ENCODE results near the gene ICOSLG. TPM values are rescaled to one million over a fixed set of nuclear protein-coding genes. Genes with fewer than 3 reads are reported as not detected.
"Not testable (repeated sequence)": the region's sequence is repeated elsewhere in the genome, so short reads cannot be mapped to it uniquely, and the experiment has no call there.

Gene ICOSLG
- total and polyA plus RNA-seq, 3 donors from 2014 or later: 2.0 to 4.1 (median 2.4) TPM

- H3K4me1 ChIP-seq; H3K4me3 ChIP-seq; H3K27me3 ChIP-seq; intact Hi-C loops (cut with DNase I; ENCODE audit: low total_unique reads); H3K27ac ChIP-seq; H3K36me3 ChIP-seq (ENCODE audit: low read depth, missing control alignments); H3K9me3 ChIP-seq; DNase-seq: not testable (repeated sequence)
- WGBS, 2 donors: no CpG with 5 or more reads among the region's 22 CpGs
Observed at GRCh38 chr21:44229561-44229960, 11.2 kb downstream of the ICOSLG start.

DNA sequence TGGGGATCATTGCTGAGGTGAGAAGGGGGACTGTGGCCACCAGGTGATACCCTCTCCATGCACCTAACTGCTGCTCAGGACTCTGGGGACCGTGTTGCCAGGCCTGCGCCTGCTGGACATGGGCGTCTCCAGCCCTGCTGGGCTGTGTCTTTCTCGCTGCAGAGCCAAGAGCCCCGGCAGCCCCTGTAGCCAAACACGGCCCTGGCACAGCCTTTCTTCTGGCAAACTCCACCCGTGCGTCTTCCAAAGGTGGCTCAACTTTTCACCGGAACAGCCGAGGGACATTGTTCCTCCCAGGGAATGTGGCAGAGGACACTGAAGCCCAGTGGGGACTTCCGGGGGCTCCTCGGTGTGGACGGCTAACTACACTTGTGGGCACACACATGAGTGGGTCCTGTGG, 12.6 kb downstream of the ICOSLG start:
- H3K9me3 ChIP-seq; H3K4me1 ChIP-seq; H3K27me3 ChIP-seq; intact Hi-C loops (cut with DNase I; ENCODE audit: low total_unique reads); H3K27ac ChIP-seq; H3K36me3 ChIP-seq (ENCODE audit: low read depth, missing control alignments); DNase-seq; H3K4me3 ChIP-seq: not testable (repeated sequence)
- no CpG with 5 or more reads among the region's 13 CpGs for WGBS, 2 donors

DNA sequence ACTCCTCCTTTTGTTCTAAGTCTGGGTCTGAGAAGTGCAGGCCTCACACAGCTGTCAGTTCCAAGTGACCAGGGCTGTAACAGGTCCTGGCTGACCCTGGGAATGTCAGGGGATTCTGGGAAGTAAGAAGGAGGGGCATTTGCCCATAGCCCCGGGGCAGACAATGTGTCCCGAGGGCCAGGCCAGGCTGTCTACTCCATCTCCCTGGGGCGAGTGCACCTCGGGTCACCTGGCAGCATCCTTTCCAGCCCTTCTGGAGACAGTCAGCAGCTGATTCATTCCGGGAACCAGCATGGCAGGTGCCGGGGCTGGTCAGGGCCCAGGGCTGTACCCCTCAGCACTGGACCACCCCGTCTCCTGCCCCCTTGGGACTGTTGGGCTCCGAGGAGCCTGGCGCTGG, 13.1 kb downstream of the ICOSLG start:
- H3K27ac ChIP-seq; H3K4me3 ChIP-seq; H3K4me1 ChIP-seq; DNase-seq; H3K36me3 ChIP-seq (ENCODE audit: low read depth, missing control alignments); intact Hi-C loops (cut with DNase I; ENCODE audit: low total_unique reads); H3K9me3 ChIP-seq; H3K27me3 ChIP-seq: not testable (repeated sequence)
- no CpG with 5 or more reads among the region's 9 CpGs for WGBS, 2 donors

GRCh38 chr21:44225605-44226004, 15.1 kb downstream of the ICOSLG start:
- not testable (repeated sequence) for H3K27me3 ChIP-seq, H3K27ac ChIP-seq
- WGBS, 2 donors: no CpG with 5 or more reads among the region's 6 CpGs

GRCh38 chr21:44223334-44223733, 17.4 kb downstream of the ICOSLG start:
- no CpG with 5 or more reads among the region's 5 CpGs for WGBS, 2 donors
- intact Hi-C loops (cut with DNase I; ENCODE audit: low total_unique reads); H3K4me3 ChIP-seq; H3K27me3 ChIP-seq; DNase-seq; H3K27ac ChIP-seq; H3K4me1 ChIP-seq; H3K36me3 ChIP-seq (ENCODE audit: low read depth, missing control alignments); H3K9me3 ChIP-seq: not testable (repeated sequence)

More at GRCh38 chr21:44225605-44226004, 15.1 kb downstream of the ICOSLG start:
- H3K4me1 ChIP-seq; DNase-seq; H3K36me3 ChIP-seq (ENCODE audit: low read depth, missing control alignments); H3K9me3 ChIP-seq; H3K4me3 ChIP-seq; intact Hi-C loops (cut with DNase I; ENCODE audit: low total_unique reads): not testable (repeated sequence)

DNA sequence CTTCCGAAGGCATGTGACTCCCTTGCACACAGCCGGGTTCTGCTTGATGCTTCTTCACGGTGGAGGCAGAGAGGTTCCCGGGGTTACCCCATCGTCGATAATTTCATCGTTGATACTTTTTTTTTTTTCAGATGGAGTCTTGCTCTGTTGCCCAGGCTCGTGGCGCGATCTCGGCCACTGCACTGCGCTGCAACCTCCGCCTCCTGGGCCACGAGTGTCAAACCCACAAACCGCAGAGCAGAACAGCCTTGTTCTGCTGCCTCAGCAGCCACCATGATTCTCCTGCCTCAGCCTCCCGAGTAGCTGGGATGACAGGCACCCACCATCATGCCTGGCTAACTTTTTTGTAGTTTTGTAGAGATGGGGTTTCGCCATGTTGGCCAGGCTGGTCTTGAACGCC, 20.1 kb downstream of the ICOSLG start:
- H3K27me3 ChIP-seq; H3K36me3 ChIP-seq (ENCODE audit: low read depth, missing control alignments); intact Hi-C loops (cut with DNase I; ENCODE audit: low total_unique reads); H3K27ac ChIP-seq; H3K9me3 ChIP-seq; H3K4me1 ChIP-seq; H3K4me3 ChIP-seq; DNase-seq: not testable (repeated sequence)
- WGBS, 2 donors: no CpG with 5 or more reads among the region's 18 CpGs

DNA sequence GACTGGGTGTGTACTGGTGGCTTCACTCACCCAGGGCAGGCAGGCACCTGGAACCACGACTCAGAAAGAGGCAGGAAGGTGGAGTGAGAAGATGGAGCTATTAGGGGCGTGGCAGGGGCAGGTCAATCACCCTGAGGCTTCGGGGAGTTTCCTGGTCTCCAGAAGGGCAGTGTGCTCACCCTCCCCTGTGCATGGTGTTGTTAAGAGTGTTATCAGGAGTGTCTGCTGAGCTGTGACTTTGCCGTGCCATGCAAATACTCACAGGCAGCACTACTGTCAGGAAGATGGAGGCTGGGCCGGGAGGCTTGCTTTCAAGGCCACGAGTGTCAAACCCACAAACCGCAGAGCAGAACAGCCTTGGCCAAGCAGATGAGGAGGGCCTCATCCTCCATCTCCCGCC, 22.3 kb downstream of the ICOSLG start:
- H3K27me3 ChIP-seq; H3K4me3 ChIP-seq; H3K9me3 ChIP-seq; H3K36me3 ChIP-seq (ENCODE audit: low read depth, missing control alignments); intact Hi-C loops (cut with DNase I; ENCODE audit: low total_unique reads); H3K4me1 ChIP-seq; H3K27ac ChIP-seq; DNase-seq: not testable (repeated sequence)
- WGBS, 2 donors: no CpG with 5 or more reads among the region's 8 CpGs

GRCh38 chr21:44211978-44212377, 28.8 kb downstream of the ICOSLG start:
- DNase-seq; intact Hi-C loops (cut with DNase I; ENCODE audit: low total_unique reads): not testable (repeated sequence)
- WGBS, 2 donors: 88% methylated on average over 2 of the region's 2 CpGs; no CpG with 5 or more reads in 1 of the 2 donors

GRCh38 chr21:44211574-44211973, 29.2 kb downstream of the ICOSLG start:
- H3K4me1 ChIP-seq; H3K9me3 ChIP-seq; intact Hi-C loops (cut with DNase I; ENCODE audit: low total_unique reads); H3K27ac ChIP-seq; H3K36me3 ChIP-seq (ENCODE audit: low read depth, missing control alignments); H3K4me3 ChIP-seq; DNase-seq; H3K27me3 ChIP-seq: not testable (repeated sequence)
- 97% methylated on average over 3 of the region's 3 CpGs; no CpG with 5 or more reads in 1 of the 2 donors for WGBS, 2 donors

More at GRCh38 chr21:44211978-44212377, 28.8 kb downstream of the ICOSLG start:
- H3K4me1 ChIP-seq; H3K27ac ChIP-seq; H3K9me3 ChIP-seq; H3K27me3 ChIP-seq; H3K36me3 ChIP-seq (ENCODE audit: low read depth, missing control alignments); H3K4me3 ChIP-seq: not testable (repeated sequence)

GRCh38 chr21:44207860-44208646, 32.7 kb downstream of the ICOSLG start:
- H3K27me3 ChIP-seq; H3K9me3 ChIP-seq; H3K36me3 ChIP-seq (ENCODE audit: low read depth, missing control alignments); H3K4me3 ChIP-seq; H3K4me1 ChIP-seq; intact Hi-C loops (cut with DNase I; ENCODE audit: low total_unique reads); H3K27ac ChIP-seq; DNase-seq: not testable (repeated sequence)
- WGBS, 2 donors: no CpG with 5 or more reads among the region's 15 CpGs

- intact Hi-C loops (cut with DNase I; ENCODE audit: low total_unique reads); H3K4me3 ChIP-seq; H3K4me1 ChIP-seq; H3K36me3 ChIP-seq (ENCODE audit: low read depth, missing control alignments); H3K9me3 ChIP-seq; DNase-seq; H3K27me3 ChIP-seq; H3K27ac ChIP-seq: not testable (repeated sequence)
- WGBS, 2 donors: no CpG with 5 or more reads among the region's 33 CpGs
Observed at GRCh38 chr21:44206698-44207676, 33.8 kb downstream of the ICOSLG start.

GRCh38 chr21:44206187-44206586, 34.6 kb downstream of the ICOSLG start:
- H3K9me3 ChIP-seq; H3K27ac ChIP-seq; H3K27me3 ChIP-seq; DNase-seq; intact Hi-C loops (cut with DNase I; ENCODE audit: low total_unique reads); H3K4me1 ChIP-seq; H3K36me3 ChIP-seq (ENCODE audit: low read depth, missing control alignments); H3K4me3 ChIP-seq: not testable (repeated sequence)
- no CpG with 5 or more reads among the region's 24 CpGs for WGBS, 2 donors
